GM15510 (cell line): Measurements from ENCODE around the gene ACAD9.

Experiments
- POLR2A ChIP-seq: IDR thresholded peaks from 3 replicates; pipeline ENCODE4 v1.6.1; 2011; ENCODE audit warnings: borderline replicate concordance; ENCODE audit not compliant: insufficient read length; ENCODE audit errors: extremely low read depth

Gene ACAD9

DNA sequence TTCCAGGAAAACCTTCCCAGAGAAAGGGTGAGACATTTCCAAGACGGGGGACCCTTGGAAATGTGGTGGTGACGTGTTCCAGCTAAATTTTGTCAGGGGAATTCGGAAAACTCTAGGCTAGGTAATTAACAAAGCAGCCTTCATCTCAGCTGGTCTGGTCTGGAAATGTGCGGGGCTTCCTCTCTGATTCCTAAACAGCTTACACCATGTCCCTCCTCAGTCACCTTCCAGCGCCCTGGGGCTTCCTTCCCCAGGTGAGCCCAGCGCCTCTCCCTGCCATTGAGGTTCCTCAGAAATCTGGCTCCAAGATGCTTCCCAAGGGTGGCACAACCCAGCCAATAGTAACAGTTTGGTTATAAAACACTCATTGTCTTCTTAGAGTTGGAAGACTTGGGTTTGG lies 571 bp downstream of the ACAD9 start:
- TF ChIP-seq POLR2A: no peak

DNA sequence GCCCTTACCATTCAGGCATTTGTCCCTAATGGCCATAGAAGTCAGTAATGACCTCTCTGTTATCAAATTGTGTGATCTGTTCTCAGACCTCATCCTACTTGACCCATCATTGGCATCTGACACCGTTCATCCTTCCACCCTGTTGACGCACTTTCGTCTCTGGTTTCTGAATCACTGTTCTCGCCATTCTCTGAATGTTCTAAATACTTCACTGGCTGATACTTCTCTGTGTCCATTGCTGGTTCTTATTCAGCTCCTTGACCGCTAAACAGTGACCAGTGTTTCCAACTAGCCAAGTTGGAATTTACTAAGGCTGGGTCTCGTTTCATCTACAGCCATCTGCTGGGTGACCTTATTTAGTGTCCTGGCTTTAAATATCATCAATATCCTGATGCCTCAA lies 2.2 kb downstream of the ACAD9 start:
- no peak for TF ChIP-seq POLR2A

- no peak for TF ChIP-seq POLR2A
Measured at GRCh38 chr3:128882719-128883118, 3.3 kb downstream of the ACAD9 start.

DNA sequence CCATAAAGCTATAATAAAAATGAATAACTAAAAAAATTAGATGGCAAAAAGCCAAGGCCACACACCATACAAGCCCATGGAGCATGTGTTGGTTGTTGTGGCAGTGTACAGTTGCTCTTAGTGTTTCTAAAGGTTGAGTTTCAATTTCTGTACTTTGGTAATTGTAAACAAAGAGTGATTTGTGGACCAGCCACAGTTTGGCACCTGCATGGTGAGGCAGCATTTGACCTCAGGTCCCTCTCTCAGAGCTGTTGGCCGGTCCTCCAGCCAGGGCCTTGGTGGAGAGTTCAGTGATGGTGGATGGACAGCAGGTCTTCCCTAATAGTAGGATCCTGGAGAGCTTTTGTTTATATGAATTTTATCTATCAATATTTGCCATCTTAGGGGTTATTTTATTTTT lies 5.6 kb downstream of the ACAD9 start:
- no peak for TF ChIP-seq POLR2A

- TF ChIP-seq POLR2A: no peak
Measured at GRCh38 chr3:128889139-128889894, 9.9 kb downstream of the ACAD9 start.

GRCh38 chr3:128895843-128896697 lies 16.6 kb downstream of the ACAD9 start:
- no peak for TF ChIP-seq POLR2A

- no peak for TF ChIP-seq POLR2A
Measured at GRCh38 chr3:128902426-128902825, 23.0 kb downstream of the ACAD9 start.

DNA sequence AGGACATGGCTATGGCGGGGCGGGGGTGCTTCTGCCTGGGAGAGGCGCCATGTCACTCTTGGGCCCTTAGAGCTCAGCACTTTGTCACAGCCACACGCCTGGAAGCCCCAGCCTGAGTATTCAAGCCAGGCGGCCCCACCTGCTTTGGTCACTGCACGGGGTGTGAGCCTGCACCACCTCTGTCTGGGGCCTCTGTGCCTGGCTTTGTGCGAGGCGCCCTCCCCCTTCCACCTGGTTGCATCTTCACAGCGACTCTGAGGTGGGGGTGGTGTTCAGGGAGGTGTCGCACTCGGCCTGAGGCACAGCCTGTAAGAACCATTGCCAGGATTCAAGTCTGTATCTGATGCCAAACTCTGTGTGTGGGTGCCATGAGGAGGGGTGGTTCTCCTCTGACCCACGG lies 24.1 kb downstream of the ACAD9 start:
- no peak for TF ChIP-seq POLR2A

DNA sequence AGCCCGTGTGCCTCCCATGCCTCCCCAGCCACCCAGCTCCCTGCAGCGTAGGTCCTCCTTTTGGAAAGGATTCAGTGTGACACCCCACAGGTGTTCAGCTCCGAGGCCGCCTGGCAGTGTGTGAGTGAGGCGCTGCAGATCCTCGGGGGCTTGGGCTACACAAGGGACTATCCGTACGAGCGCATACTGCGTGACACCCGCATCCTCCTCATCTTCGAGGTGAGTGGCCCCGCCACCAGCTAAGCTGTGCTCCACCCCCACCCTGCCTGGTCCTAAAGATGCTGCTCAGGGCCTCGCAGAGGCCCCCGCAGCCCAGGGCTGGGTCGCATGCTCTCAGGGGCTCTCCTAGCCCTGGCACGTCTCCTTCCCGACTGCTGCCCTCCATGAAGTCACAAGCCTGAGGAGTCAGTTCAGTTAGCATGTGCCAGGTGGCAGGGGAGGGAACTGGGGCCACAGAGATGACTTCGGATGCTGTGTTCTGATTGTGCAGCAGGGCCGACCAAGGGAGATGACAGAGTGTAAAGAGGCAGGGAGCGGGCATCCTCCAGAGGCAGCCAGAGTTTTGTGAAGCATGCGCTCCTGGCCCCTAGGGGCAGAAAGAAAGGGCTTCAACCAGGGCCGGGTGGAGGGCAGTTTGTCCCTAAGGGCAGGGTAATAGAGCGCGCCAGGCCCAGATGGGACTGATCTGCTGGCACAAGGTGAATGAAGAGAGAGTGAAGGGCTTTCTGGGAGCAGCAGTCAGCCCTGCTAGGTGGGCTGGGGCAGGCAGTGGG lies 26.8 kb downstream of the ACAD9 start:
- TF ChIP-seq POLR2A: no peak

GRCh38 chr3:128906804-128907525 lies 27.5 kb downstream of the ACAD9 start:
- TF ChIP-seq POLR2A: no peak

GRCh38 chr3:128907706-128908445 lies 28.5 kb downstream of the ACAD9 start:
- no peak for TF ChIP-seq POLR2A

- TF ChIP-seq POLR2A: no peak
Measured at GRCh38 chr3:128908951-128909350, 29.5 kb downstream of the ACAD9 start.

DNA sequence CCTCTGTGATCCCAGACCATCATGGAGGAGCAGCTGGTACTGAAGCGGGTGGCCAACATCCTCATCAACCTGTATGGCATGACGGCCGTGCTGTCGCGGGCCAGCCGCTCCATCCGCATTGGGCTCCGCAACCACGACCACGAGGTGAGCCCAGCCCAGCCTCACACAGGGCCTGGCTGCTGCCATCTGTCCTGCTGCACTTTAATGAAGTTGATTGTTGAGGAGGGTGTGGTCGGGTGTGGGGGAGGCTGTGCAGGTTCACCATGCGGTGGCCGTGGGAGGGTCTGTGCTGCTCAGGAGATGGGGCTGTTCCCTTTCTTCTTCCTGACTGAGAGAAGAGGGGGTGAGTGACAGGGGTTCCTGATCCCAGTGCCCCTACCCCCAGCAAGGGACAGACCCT lies 30.6 kb downstream of the ACAD9 start:
- no peak for TF ChIP-seq POLR2A

GRCh38 chr3:128911911-128912310 lies 32.5 kb downstream of the ACAD9 start:
- TF ChIP-seq POLR2A: no peak
